Endometrium (tissue), 2 donors: ENCODE data around the gene OR2W1.

Experiments used
- FAIRE-seq: peaks from 2 replicates; lab custom pipeline; 2012; peaks lifted over from hg19 to GRCh38; lab: Jason Lieb, UNC
- donor health status: control.
- donor health status: control.

The OR2W1 gene

DNA sequence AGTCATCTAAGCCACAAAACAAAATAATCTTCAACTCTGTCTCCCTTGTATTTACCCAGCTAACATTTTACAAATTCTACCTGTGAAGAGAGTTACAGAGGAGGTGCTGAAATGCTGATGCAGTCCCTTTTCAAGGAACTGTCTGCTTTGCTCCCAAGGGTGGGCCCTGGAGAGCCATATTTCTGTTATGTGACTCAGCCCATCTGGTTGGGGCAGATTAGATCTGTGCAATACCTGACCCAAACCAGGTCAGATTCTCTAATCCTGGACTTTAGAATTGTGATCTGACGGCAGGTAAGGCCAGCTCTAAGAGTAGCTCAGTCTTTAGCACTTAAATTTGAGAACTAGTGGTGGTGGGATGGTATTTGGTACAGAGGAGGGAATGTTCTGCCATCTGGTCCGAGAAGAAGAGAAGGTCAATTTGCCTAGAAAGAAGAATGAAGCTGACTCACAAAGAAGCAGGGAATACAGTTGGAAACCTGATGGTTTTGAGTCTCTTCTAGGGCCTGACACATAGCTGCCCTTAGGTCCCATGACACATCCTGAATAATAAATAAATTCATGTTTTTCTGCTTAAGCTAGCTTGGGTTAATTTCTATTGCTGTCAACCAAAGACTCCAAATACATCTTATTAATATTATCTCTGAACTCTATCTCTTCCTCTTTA lies 48.0 kb downstream of the OR2W1 start:
- no peak for FAIRE-seq

DNA sequence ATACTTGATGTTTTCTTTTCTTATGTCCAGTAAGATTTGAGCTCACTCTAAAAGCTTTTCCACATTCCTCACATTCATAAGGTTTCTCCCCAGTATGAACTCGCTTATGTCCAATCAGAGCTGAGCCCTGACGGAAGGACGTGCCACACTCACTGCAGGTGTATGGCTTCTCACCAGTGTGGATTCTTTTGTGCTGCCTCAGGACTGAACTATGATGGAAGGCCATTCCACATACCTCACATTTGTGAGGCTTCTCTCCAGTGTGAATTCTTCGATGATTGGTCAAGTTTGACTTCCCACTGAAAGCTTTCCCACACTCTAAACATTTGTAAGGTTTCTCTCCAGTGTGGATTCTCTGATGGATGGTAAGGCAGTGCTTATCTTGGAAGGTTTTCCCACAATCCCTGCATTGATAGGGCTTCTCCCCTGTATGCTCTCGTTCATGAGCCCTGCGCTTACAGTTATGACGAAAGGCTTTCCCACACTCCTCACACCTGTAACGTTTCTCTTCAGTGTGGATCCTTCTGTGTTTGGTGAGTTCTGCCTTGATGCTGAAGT lies 49.8 kb downstream of the OR2W1 start:
- FAIRE-seq = no peak
